ENCODE data around the gene EMX2. TPM values are rescaled to one million over a fixed set of nuclear protein-coding genes. Genes with fewer than 3 reads are reported as not detected.

EMX2 gene
- polyA plus RNA-seq, 3 donors = 0.03 to 1.1 (median 0.79) TPM

DNA sequence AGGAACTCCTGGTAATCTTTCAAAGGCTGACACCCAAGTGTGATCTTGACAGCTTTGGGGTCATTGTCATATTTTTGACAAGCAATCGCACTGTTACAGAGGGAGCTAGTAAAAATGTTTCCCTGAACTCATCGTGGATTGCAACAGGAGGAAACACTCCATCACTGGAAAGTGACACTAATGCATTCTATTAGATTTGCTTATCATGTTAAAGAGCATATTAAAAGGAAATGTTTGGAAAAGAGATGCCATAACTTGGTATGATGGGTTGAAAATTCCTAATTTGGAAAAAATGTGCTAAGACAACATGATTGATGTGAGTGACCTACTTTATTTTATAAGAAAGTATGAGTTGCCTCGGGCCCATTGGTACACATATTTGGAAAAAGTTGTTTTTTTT, 22.7 kb upstream of the EMX2 start:
- WGBS, 3 donors = 36 to 40% (median 37%) methylated on average over 3 of the region's 3 CpGs
- no peak overlapping the region for H3K27ac ChIP-seq (ENCODE audit: low read depth, low read length)

DNA sequence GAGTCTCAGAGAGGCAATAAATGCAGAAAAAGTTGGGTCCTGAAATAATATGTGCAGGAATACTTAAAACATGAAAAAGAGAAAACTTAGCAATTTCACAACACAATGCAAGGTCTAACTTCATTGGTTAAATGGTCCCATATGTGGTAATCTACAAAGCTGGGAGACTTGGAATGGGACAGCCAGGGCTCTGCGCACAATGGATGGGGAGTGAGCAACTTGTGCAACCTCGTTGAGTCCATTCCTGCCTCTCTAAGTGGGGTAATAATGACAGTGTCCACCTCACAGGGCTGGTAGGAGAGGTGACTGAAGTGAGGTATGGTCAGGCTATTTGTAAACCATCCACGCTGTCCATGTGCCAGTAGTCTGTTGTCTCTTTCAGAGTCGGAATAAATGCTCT, 11.8 kb upstream of the EMX2 start:
- WGBS, 3 donors = 40 to 51% (median 40%) methylated on average over 4 of the region's 4 CpGs
- no peak overlapping the region for H3K27ac ChIP-seq (ENCODE audit: low read depth, low read length)

DNA sequence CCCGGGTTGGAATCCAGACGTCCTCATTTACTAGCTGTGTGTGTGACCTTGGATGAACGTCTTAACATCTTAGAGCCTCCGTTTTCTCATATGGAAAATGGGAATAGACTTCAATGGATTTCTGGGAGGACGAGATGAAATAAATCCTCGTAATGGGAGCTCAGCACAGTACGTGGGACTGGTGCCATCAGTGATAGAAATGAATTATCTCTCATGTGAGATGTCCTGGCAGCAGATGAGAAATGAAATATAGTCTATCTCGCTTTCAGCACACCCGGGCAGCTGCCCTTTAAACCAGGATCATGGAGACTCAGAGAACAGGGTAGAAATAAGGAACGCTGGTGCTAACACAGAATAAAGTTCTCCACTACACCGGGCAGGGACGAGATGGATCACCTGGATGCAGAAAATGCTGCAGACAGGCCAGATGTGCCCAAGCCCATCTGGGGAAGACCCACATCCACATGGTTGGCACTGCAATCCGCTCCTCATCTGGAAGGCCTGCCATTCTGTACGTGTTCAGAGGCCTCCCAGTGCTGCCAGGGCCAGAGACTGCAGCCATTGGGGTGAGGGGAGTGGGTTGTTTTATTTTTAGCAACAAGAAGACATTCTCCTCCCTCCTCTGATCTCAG, 11.1 kb upstream of the EMX2 start:
- 23 to 36% (median 23%) methylated on average over 14 of the region's 14 CpGs for WGBS, 3 donors

DNA sequence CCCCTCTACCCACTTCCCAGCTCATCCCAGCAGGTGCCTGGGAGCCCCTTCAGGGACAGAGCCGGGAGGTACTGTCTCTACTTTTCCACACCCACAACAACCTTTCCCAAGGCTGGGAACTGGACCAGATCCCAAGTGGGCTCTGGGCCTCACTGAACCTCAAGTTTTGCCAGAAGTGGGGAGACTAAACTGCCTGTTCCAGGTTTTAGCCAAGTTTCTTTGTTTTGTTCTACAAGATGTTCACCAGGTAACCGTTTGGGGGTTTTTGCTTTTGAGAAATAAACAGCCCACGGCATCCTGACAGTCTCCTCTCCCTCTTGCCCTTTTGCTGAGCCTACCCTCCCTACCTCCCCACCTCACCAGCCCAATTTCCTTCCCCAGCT, 10.6 kb upstream of the EMX2 start:
- no peak overlapping the region for H3K27ac ChIP-seq (ENCODE audit: low read depth, low read length)
- 18 to 29% (median 22%) methylated on average over 3 of the region's 3 CpGs for WGBS, 3 donors

More for the DNA sequence above, 11.1 kb upstream of the EMX2 start:
- no peak overlapping the region for H3K27ac ChIP-seq (ENCODE audit: low read depth, low read length)

DNA sequence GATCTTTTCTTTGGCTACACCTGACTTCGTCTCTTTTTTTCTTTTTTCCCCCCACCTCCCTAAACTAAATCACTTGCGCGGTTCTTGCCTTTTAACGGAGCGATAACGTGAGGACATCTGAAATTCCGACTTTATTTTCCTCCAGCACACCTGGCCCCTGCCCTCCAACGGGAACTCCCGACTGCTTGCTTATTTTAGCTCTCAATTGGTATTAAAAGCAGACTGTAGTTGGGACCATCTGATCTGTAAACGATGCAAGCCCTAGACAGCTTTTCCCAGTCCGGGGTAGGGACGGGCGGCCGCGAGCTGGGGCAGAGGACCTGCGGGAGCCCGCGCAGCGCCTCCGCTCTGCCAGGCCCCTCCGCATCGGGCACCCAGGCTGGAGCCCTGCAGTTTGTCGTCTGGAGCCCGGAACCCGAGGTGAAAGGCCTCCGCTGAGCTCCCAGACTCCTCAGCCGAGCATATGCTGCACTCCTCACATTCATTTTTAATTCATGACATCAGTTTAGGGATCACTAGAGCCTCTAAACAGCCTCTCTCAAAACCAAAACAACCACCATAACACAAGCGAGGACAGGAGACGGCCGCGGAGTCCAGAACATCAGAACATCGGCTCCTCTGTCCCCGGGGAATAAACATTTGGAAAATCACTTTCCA, 10.0 kb upstream of the EMX2 start:
- no peak overlapping the region for H3K27ac ChIP-seq (ENCODE audit: low read depth, low read length)
- 7 to 13% (median 9%) methylated on average over 33 of the region's 33 CpGs for WGBS, 3 donors

DNA sequence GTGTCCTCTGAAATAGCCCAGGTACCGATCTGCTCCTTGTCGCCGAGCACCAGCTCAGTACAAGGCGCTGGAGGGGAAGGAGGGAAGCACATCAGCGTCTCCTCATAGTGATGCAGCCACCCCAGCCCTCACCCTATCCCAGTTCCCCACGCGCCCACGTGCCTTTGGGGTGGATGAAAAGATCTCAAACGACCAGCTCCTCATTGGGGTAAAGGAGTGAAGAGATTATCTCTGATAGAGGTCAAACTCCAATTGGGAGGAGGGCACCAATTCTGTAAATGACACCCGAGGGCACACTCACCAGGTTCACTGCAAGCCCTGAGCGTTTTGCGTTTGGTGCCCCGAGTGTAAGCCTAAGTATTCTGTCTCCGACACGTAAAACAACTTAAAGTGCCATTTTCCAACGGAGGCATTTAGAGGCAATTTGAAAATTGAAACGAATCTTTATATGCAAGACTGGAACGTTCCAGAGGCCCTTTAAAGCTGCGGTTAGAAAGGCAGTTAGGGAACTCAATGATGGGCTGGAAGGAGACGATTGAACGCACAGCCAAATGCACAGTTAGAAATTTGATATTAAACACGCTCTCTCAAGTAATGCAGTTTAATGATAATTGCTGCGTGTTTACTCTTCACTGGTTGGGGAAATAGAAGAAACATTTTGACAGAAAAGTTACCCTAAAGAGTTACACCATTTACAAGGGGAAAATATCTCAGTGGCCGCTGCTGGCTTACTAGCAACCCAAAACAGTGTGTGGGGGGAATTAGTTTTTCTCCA, 8.9 kb upstream of the EMX2 start:
- WGBS, 3 donors = 9 to 17% (median 10%) methylated on average over 24 of the region's 24 CpGs
- no peak overlapping the region for H3K27ac ChIP-seq (ENCODE audit: low read depth, low read length)

DNA sequence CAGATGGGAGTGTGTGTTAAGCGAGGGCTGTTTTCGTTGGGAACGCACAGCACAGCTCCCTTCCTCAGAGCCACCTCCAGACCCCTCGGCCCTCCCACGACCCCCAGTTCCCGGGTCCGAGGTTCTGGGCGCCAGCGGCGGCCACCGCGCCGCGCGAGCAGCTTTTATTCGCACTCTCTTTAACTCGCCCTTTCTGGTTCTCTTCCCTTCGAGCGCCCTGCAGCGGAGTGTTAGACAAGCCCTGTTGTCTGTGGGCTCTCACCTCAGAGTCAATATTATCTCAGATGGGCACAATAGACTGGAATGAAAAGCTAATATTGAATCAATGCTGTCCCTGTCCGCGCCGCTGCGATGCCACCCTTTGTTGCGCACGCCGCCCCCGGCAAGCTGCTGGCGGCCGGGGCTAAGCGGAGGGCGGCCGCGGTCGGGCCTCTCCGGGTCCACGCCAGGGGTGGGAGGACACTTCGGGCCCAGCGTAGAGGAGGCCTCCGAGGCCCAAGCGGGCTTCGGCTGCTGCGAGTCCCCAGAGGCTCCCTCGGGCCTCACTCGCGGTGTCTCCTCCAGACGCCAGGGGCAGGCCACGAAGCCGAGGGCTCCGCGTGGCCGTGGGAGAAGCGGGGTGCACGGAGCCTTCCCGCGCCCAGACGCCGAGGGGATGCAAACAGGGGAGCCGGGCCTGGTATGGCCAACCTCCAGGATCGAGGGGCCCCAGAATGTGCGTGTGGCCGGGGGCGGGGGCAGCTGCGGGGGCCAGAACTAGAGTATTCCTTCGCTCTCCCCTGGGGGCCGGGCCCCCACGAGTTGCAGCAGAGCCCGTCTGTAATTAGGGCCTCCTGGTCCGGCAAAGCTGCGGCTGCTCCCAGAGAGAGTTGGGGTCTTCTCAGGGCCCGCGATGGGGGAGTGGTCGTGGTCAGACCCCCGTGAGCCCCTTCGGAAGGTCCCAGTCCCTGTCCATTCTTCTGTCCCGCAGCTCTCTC, 7.9 kb upstream of the EMX2 start:
- WGBS, 3 donors = 3 to 10% (median 5%) methylated on average over 66 to 76 of the region's 76 CpGs
- no peak overlapping the region for H3K27ac ChIP-seq (ENCODE audit: low read depth, low read length)

DNA sequence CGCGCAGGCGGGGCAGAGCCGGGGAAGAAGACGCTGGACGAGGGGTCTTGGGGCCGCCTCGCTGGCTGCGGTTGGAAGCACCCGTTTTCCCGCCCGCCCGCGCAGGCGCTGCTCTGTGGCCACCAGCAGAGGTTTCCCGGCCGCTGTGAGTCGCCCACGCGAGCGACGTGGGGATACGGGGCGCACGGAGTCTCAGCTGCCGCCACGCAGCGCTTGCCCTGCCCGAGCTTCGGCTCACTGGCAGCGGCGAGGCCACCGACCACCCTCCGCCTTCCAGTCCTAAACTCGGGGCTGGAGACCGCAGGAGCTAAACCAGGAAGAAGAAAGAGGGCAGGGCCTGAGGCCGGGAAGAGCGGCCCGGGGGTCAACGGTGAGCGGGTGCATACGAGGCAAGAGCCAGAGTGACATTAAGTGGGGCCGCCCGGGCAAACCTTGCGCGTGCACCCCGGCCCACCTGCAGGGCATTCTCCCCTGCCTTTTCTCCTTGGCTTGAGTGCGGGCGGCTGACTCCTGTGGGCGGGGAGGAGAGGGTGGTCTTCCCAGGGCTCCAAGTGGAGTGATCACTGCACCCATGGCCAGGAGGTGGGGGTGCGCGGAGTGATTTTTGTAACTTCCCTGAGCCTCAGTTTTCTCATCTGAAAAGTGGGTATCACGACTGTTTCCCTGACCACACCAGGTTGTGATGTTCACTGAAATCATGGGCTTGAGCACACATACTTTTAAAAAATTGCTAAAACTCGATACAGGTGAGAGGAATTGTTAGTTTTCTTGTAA, 7.1 kb upstream of the EMX2 start:
- 2 to 9% (median 4%) methylated on average over 53 to 54 of the region's 54 CpGs for WGBS, 3 donors
- H3K27ac ChIP-seq (ENCODE audit: low read depth, low read length) = no peak overlapping the region

DNA sequence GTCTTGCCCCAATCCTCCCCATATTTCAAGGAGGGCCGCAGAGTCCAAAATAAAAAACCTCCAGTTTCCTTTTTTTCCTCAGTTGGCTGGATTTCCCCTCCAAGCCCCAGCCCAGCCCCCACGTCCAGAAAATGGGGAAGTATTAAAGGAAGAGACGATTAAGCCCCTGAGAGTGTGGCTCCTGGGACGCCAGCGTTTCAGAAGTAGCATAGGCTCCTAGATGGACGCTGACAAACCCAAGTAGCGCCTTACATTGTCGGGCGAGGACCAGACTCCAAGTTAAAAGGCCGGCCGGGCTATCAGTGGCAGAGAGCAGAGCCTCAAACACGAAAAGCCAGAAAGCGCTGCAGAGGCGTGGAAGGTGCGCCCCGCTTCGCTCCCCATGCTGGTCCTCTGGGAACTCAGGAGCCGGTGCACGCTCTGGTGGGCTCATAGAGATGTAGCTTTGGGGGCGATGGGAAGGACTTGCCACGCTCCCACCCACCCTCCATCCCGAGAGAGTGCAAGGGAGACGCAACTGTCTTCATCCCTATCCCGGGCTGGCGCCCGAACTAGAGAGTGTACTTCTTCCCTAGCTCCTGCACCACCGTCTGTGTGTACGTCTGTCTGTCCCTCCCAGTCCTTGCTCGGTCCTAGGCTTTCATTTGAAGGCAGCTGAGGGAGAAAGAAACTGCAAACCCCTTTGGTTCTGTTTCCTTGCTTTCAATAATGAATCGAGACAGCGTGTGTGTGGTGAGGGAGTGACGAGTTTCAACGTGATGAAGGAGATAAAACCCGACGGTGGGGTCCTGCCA, 6.3 kb upstream of the EMX2 start:
- H3K27ac ChIP-seq (ENCODE audit: low read depth, low read length) = no peak overlapping the region
- 11 to 23% (median 13%) methylated on average over 35 of the region's 35 CpGs for WGBS, 3 donors

DNA sequence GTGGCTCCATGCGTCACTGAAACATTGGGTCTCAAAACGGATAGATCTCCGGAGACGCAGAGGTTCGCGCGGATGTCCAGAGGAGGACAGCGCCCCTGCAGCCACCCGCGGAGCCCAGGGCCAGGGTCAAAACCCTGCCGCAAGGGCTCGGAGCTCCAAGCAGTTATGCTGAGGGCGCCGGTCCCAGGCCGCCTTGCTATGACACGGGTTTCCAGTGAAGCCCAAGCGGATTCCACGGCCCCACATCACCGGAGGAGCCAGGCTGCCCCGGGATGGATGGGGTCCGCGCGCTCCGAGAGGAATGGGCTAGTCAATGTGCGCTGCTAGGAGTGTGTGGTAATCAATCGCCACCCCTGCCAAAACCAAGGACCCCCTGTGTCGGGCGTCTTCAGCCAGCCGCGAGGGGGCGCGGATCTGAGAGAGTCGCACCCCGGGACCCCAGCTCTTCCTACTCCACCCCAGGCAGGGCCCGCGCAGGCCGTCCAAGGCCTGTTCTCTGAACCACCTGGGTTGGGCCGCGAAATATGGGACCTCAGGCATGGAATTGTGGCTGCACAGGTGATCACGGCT, 5.6 kb upstream of the EMX2 start:
- H3K27ac ChIP-seq (ENCODE audit: low read depth, low read length) = no peak overlapping the region
- 8 to 22% (median 8%) methylated on average over 38 to 40 of the region's 40 CpGs for WGBS, 3 donors

DNA sequence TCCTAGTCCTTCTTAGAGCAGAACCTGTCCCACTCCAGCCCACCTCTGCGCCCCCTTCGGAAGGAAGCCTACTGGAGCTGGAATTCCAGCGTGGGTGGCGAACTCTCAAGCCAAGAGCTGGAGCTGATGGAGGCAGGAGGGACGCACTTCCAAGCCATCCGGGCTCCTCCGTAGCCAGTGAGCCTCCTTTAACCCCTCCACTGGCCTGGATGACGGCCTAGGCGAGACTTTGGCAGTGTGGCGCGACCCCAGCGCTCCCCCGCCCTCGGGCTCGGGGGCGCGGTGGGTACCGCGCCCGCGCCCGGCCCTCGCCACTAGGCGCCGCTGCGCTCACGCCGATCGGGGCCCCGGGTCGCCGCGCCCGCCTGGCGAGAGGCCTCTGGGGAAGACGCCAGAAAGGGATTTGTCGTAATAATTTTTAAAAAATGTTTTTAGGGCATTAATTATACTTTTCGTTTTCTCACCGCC, 5.1 kb upstream of the EMX2 start:
- WGBS, 3 donors = 3 to 6% (median 3%) methylated on average over 37 to 39 of the region's 39 CpGs
- H3K27ac ChIP-seq (ENCODE audit: low read depth, low read length) = no peak overlapping the region

DNA sequence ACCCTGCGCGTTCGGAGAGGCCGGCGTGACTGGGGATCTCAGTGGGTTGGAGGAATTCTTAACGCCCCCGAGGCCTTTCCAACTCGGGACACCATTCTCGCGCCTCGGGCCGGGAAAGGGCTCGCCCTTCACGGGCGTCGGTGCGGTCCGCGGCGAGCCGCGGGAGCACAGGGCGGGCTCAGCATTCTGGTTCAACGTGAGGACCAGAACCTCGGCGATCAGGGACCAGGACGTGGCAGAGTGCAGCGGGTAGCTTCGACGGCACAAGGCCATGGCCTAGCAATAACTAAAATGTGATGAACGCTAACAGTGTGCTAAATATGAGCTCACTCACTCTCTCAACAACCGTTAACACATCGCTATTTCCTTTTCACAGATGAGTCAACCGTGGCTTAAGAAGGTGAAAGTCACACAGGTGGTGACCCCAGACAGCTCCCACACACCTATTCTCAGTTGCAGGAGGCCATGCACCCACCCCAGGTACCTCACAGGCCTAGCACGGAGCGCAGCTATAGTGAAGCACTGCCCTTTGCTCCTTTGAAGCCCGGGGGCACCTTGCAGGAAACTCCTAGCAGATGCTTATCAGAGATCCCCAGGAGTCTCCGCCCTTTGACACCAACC, 4.5 kb upstream of the EMX2 start:
- no peak overlapping the region for H3K27ac ChIP-seq (ENCODE audit: low read depth, low read length)
- 15 to 19% (median 16%) methylated on average over 38 of the region's 38 CpGs for WGBS, 3 donors

DNA sequence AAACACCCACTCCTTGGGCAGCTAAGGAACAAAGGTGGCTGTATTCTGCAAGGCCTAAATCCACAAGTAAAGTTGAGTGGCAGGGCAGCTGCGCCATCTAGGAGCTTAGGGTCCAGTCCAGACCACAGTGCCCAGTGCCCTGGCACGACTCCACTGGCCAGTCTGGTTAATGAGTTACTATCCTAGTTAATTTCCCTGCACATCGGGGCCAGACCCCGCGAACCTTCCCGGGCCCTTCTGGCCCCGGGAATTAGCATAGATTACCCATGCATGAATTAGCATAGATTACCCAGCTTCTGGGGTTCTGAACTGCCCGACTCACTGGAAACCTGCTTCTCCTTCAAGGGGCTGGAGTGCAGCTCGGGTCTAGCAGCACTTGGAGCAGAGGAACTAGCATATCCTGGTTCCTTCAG, 3.2 kb upstream of the EMX2 start:
- no peak overlapping the region for H3K27ac ChIP-seq (ENCODE audit: low read depth, low read length)

DNA sequence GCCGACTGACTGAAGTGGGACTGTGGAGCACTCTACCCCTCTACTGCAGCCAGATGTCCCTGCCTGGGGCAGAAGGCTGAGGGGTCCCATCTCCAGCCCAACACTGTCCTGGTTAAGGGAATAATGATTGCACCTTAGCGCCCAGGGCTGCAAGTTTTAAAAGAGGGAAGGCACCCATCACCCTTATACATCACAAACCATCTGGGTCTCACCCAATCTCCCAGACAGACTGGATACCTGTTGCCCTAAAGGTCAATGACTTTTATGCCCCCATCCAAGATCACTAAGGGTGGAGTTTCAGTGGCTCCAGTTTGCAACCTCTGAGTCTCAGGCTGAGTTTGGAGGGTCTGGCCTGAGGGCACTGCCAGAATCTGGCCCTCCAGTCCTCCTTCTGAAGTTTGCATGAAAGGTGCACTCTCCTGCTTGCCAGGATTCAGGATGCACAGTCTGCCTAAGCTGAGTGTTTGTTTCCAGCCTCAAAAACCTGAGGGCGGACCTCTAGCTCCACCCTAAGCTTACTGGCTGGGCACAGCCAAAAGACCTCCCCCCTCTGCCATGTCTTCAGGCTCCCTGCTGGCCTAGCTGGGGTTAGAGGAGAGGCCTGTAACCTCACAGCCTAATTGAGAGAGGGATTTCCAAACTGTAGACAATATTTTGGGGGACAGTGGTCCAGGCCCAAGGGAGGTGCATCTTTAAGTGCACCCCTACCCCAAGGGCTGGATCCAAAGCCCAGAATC, 2.5 kb upstream of the EMX2 start:
- WGBS, 3 donors = 52 to 66% (median 60%) methylated on average over 3 of the region's 3 CpGs

More for the DNA sequence above, 3.2 kb upstream of the EMX2 start:
- 25 to 39% (median 33%) methylated on average over 9 of the region's 9 CpGs for WGBS, 3 donors

DNA sequence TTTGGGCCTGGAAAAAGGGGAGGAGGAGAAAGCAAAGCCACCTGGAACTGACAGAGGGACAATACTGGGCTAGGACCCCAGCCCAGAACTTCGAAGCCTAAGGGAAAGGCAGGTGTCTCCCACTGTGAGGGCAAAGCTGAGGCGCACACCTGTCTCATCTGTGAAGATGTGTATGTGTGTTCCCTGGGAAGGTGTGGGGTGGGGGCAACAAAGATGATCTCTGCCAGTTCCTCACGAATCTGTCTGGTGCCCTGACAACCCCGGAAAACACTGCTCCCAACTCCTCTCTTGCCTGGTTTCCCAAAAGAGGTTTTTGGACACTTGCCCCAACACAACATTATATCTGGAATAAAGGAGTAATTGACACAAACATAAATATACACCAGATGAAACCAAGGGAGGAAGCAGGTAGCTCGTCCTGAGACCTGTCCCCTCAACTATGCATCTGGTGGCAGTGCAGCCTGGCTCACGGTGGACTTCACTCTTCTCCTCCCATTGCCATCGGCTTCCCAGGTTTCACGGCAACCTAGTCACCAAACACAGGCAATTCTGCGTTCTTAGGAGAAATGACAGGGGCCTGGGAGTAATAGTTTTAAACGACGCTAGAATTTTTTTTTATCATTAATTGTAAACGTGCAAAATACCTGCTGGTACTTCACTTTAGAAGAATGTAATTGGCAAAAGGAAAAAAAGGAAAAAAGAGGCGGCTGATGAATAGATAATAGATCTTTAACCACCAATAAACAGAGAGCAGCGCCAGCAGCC, 1.7 kb upstream of the EMX2 start:
- 26 to 51% (median 32%) methylated on average over 14 of the region's 14 CpGs for WGBS, 3 donors
- no peak overlapping the region for H3K27ac ChIP-seq (ENCODE audit: low read depth, low read length)

More for the DNA sequence above, 2.5 kb upstream of the EMX2 start:
- H3K27ac ChIP-seq (ENCODE audit: low read depth, low read length) = no peak overlapping the region

Data from adipose tissue (tissue), 3 donors.